ENCODE results near the gene GABBR2.
"Not testable (repeated sequence)": the region's sequence is repeated elsewhere in the genome, so short reads cannot be mapped to it uniquely, and the experiment has no call there.

The GABBR2 gene

GRCh38 chr9:98479449-98479848 lies 229.3 kb downstream of the GABBR2 start:
- TF ChIP-seq ZNF274 (IDR thresholded peaks at IDR 0.05; ENCODE audit: low read depth, low read length) = no peak
- H3K4me3 ChIP-seq (ENCODE audit: low read length) = no peak overlapping the region

GRCh38 chr9:98477884-98478283 lies 230.9 kb downstream of the GABBR2 start:
- no peak for TF ChIP-seq ZNF274 (IDR thresholded peaks at IDR 0.05; ENCODE audit: low read depth, low read length)
- H3K4me3 ChIP-seq (ENCODE audit: low read length) = no peak overlapping the region

DNA sequence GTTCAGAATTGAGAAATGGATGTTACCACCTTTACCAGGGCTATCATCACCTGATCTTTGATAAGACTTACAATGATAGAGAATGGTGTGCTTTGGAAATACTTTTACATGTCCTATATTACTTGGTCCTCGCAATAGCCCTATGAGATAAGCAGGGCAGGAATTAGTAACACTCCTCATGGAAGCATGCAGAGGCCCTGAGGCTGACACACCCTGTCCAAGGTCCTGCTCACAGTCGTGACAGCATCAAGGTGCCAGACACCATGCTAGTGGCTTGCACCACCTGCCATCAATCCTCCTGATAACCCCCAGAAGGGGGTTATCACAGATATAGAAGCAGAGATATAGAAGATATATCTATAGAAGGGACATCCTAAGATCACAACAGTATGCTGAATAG lies 236.5 kb downstream of the GABBR2 start:
- H3K4me3 ChIP-seq (ENCODE audit: low read length) = no peak overlapping the region
- TF ChIP-seq ZNF274 (IDR thresholded peaks at IDR 0.05; ENCODE audit: low read depth, low read length) = no peak

- no peak overlapping the region for H3K4me3 ChIP-seq (ENCODE audit: low read length)
- no peak for TF ChIP-seq ZNF274 (IDR thresholded peaks at IDR 0.05; ENCODE audit: low read depth, low read length)
These were observed 237.6 kb downstream of the GABBR2 start for GRCh38 chr9:98471185-98471584.

DNA sequence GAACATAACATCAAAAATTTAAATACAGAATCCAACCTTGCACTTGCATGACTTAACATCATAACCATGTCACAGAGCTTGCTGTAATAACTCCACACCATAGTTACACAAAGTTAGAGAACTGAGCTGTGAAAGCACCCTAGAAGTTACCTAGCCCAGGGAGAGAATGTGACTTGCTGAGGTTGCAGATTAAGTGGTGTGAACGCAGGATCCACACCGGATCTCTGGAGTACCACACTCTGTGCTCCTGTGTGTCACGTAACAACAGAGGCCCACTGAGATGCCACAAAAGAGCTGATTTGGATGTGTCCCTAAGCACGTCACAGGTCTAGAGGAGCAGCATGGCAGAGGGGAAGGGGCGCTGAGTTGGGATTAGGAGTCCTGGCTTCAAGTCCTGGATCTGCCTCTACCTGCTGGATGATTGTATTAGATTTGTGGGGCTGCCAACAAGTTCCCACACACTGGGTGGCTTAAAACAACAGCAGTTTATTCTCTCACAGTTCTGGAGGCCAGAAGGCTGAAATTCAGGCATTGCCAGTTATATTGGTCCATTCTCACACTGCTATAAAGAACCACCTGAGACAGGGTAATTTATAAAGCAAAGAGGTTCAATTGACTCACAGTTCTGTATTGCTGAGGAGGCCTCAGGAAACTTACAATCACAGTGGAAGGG lies 240.0 kb downstream of the GABBR2 start:
- no peak overlapping the region for H3K4me3 ChIP-seq (ENCODE audit: low read length)
- TF ChIP-seq ZNF274 (IDR thresholded peaks at IDR 0.05; ENCODE audit: low read depth, low read length) = no peak

GRCh38 chr9:98465799-98466198 lies 242.9 kb downstream of the GABBR2 start:
- H3K4me3 ChIP-seq (ENCODE audit: low read length) = no peak overlapping the region
- no peak for TF ChIP-seq ZNF274 (IDR thresholded peaks at IDR 0.05; ENCODE audit: low read depth, low read length)

DNA sequence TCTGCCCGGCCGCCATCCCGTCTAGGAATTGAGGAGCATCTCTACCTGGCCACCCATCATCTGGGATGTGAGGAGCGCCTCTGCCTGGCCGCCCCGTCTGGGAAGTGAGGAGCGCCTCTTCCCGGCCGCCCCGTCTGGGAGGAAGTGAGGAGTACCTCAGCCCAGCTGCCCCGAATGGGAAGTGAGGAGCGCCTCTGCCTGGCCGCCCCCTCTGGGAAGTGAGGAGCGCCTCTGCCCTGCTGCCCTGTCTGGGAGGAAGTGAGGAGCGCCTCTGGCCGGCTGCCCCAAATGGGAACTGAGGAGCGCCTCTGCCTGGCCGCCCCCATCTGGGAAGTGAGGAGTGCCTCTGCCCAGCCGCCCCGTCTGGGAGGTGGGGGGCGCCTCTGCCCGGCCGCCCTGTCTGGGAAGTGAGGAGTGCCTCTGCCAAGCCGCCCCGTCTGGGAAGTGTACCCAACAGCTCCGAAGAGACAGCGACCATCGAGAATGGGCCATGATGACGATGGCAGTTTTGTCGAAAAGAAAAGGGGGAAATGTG lies 244.5 kb downstream of the GABBR2 start:
- not testable (repeated sequence) for H3K4me3 ChIP-seq (ENCODE audit: low read length)

GRCh38 chr9:98462310-98462709 lies 246.4 kb downstream of the GABBR2 start:
- H3K4me3 ChIP-seq (ENCODE audit: low read length) = no peak overlapping the region
- TF ChIP-seq ZNF274 (IDR thresholded peaks at IDR 0.05; ENCODE audit: low read depth, low read length) = no peak

GRCh38 chr9:98460704-98461103 lies 248.0 kb downstream of the GABBR2 start:
- no peak for TF ChIP-seq ZNF274 (IDR thresholded peaks at IDR 0.05; ENCODE audit: low read depth, low read length)
- no peak overlapping the region for H3K4me3 ChIP-seq (ENCODE audit: low read length)

GRCh38 chr9:98457726-98458370 lies 250.9 kb downstream of the GABBR2 start:
- no peak for TF ChIP-seq ZNF274 (IDR thresholded peaks at IDR 0.05; ENCODE audit: low read depth, low read length)
- H3K4me3 ChIP-seq (ENCODE audit: low read length) = no peak overlapping the region

GRCh38 chr9:98456156-98456613 lies 252.6 kb downstream of the GABBR2 start:
- no peak overlapping the region for H3K4me3 ChIP-seq (ENCODE audit: low read length)
- no peak for TF ChIP-seq ZNF274 (IDR thresholded peaks at IDR 0.05; ENCODE audit: low read depth, low read length)

GRCh38 chr9:98455256-98456155 lies 253.2 kb downstream of the GABBR2 start:
- no peak overlapping the region for H3K4me3 ChIP-seq (ENCODE audit: low read length)
- TF ChIP-seq ZNF274 (IDR thresholded peaks at IDR 0.05; ENCODE audit: low read depth, low read length) = no peak

DNA sequence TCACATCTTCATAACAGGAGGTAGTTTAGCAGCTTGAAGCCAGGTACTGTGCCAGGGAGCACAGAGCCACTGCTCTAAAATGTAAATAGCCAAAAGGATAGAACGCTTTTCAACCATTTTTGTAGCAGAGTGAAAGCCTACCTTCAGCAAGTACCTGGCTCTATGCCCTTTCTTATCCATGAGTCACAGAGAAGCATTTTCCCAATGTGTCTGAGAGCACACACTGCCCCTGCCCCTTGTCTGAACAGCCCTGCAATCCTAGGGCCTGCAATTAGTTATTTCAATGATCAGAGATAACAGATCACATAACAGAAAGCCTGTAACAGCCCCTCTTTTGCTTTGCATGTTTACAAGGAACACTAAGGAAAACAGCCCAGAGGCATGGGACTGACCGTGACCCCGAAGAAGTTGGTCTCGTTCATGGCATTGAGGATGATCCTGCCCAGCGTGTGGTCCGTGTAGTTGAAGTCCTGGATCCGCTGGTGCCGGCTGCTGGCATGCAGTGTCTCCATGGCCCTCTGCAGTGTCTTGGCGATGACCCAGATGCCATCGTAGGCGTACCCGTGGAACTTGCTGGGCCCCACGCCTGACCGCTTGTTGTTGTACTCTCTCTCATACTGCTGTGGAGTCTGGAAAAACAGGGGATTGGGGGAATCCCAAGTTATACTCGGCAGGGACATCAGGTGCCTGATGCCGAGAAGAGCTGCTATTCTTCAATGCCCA lies 255.0 kb downstream of the GABBR2 start:
- H3K4me3 ChIP-seq (ENCODE audit: low read length) = no peak overlapping the region
- no peak for TF ChIP-seq ZNF274 (IDR thresholded peaks at IDR 0.05; ENCODE audit: low read depth, low read length)

DNA sequence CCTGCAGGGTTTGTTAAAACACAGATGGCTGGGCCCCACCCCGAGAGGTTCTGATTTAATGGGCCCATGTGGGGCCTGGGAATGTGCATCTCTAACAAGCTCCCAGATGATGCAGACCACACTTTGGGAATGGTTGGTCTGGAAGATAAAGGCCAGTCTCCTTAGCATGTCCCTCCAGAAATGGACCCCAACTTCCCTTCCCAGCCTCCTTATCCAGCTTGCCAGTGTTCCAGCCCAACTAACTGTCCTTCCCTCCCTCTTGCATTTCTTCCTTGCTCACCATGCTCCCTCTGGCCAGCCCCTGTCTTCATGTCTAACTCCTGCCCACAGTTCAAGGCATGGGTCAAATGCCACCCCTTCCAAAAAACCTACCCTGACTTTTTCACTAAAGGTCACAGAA lies 257.2 kb downstream of the GABBR2 start:
- H3K4me3 ChIP-seq (ENCODE audit: low read length) = no peak overlapping the region
- no peak for TF ChIP-seq ZNF274 (IDR thresholded peaks at IDR 0.05; ENCODE audit: low read depth, low read length)
